ENCODE measurements around the gene CALHM6. TPM values are rescaled to one million over a fixed set of nuclear protein-coding genes. Genes with fewer than 3 reads are reported as not detected.

Gene CALHM6
- total RNA-seq, 1 donor from 2014 or later: not detected

DNA sequence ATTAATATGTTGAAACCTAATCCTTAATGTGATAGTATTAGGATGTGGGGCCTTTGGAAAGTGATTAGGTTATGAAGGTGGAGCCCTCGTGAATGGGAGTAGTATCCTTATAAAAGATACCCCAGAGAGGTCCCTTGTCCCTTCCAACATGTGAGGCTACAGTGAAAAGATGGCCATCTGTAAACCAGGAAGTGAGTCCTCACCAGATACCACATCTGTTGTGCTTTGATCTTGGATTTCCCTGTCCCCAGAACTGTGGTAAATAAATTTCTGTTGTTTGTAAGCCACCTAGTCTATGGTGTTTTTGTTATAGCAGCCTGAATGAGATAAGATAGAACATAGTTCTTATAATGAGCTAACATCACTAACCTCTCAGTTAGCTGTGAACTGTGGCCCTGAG is 16.6 kb upstream of the CALHM6 start:
- no peak for FAIRE-seq

DNA sequence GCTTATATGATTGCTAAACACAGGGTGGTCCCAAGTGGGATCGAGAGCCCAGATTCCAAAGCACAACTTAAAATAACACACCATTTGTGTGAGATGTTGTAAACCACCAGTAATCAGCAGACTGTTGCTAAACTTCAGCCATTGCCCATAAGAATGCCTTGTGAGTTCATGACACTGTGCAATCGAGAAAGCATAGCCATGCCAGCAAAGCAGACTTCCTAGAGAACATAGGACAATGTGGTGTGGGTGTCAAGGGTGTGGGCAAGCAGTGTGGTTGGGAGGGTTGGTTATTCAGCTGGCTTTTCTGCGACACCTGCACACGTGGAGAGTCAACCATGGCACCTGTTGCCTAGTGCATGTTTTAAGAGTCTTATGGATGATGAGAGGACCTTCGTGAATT is 16.1 kb upstream of the CALHM6 start:
- Histone ChIP-seq H4K20me1 (ENCODE audit: insufficient read depth, low read length) (no peaks in the 10 kb centered on the region), H3K36me3 (ENCODE audit: insufficient read depth, low read length) (no peaks in the 10 kb centered on the region), H3K4me2 (ENCODE audit: low read length) (no peak overlapping the region), H3K27ac (ENCODE audit: low read depth, low read length) (no peak overlapping the region), H3K9me3 (ENCODE audit: insufficient read depth, low read depth, low read length) (no peaks in the 10 kb centered on the region), H3K4me1 (ENCODE audit: insufficient read depth, low read length) (peaks cover 17% of the 10 kb centered on the region), H3K4me3 (ENCODE audit: insufficient read depth, low read depth, low read length) (no peak overlapping the region), H3K79me2 (ENCODE audit: insufficient read depth, low read length) (no peaks in the 10 kb centered on the region), H3K27me3 (ENCODE audit: insufficient read depth, low read length) (no peaks in the 10 kb centered on the region), H2AFZ (ENCODE audit: low read depth, low read length) (no peak overlapping the region), H3K9ac (ENCODE audit: low read length) (no peak overlapping the region)
- DNase-seq (ENCODE audit: low read depth): no peak
- H3K4me3 Mint-ChIP-seq (ENCODE audit: unreplicated experiment): no peak overlapping the region
- H3K27ac Mint-ChIP-seq (ENCODE audit: unreplicated experiment): no peak overlapping the region
- H3K27me3 Mint-ChIP-seq (ENCODE audit: low read depth, unreplicated experiment): no peaks in the 10 kb centered on the region
- no peaks in the 10 kb centered on the region for H3K36me3 Mint-ChIP-seq (ENCODE audit: low read depth, unreplicated experiment)
- no peak for FAIRE-seq
- TF ChIP-seq, protein P1, sequence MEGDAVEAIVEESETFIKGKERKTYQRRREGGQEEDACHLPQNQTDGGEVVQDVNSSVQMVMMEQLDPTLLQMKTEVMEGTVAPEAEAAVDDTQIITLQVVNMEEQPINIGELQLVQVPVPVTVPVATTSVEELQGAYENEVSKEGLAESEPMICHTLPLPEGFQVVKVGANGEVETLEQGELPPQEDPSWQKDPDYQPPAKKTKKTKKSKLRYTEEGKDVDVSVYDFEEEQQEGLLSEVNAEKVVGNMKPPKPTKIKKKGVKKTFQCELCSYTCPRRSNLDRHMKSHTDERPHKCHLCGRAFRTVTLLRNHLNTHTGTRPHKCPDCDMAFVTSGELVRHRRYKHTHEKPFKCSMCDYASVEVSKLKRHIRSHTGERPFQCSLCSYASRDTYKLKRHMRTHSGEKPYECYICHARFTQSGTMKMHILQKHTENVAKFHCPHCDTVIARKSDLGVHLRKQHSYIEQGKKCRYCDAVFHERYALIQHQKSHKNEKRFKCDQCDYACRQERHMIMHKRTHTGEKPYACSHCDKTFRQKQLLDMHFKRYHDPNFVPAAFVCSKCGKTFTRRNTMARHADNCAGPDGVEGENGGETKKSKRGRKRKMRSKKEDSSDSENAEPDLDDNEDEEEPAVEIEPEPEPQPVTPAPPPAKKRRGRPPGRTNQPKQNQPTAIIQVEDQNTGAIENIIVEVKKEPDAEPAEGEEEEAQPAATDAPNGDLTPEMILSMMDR (IDR thresholded peaks at IDR 0.05; ENCODE audit: insufficient read depth, low read depth, low read length): no peak
- TF ChIP-seq EZH2 (IDR thresholded peaks at IDR 0.05; ENCODE audit: insufficient read depth, low read length): no peak
- peaks cover 31% of the 10 kb centered on the region for H3K4me1 Mint-ChIP-seq (ENCODE audit: low read depth, unreplicated experiment)
- H3K9me3 Mint-ChIP-seq (ENCODE audit: unreplicated experiment): no peaks in the 10 kb centered on the region

More for the DNA sequence above, 16.6 kb upstream of the CALHM6 start:
- H2AFZ ChIP-seq (ENCODE audit: low read depth, low read length): no peak overlapping the region
- no peak overlapping the region for H3K4me2 ChIP-seq (ENCODE audit: low read length)
- no peak overlapping the region for H3K4me3 ChIP-seq (ENCODE audit: insufficient read depth, low read depth, low read length)
- H3K36me3 ChIP-seq (ENCODE audit: insufficient read depth, low read length): no peaks in the 10 kb centered on the region
- no peaks in the 10 kb centered on the region for H4K20me1 ChIP-seq (ENCODE audit: insufficient read depth, low read length)
- no peak overlapping the region for H3K27ac ChIP-seq (ENCODE audit: low read depth, low read length)
- no peaks in the 10 kb centered on the region for H3K9me3 ChIP-seq (ENCODE audit: insufficient read depth, low read depth, low read length)
- no peak for DNase-seq (ENCODE audit: low read depth)
- peaks cover 34% of the 10 kb centered on the region for H3K4me1 Mint-ChIP-seq (ENCODE audit: low read depth, unreplicated experiment)
- H3K79me2 ChIP-seq (ENCODE audit: insufficient read depth, low read length): no peaks in the 10 kb centered on the region
- H3K36me3 Mint-ChIP-seq (ENCODE audit: low read depth, unreplicated experiment): no peaks in the 10 kb centered on the region
- no peaks in the 10 kb centered on the region for H3K9me3 Mint-ChIP-seq (ENCODE audit: unreplicated experiment)
- H3K4me3 Mint-ChIP-seq (ENCODE audit: unreplicated experiment): no peak overlapping the region
- H3K27me3 Mint-ChIP-seq (ENCODE audit: low read depth, unreplicated experiment): no peaks in the 10 kb centered on the region
- TF ChIP-seq EZH2 (IDR thresholded peaks at IDR 0.05; ENCODE audit: insufficient read depth, low read length): no peak
- TF ChIP-seq, protein P1 (IDR thresholded peaks at IDR 0.05; ENCODE audit: insufficient read depth, low read depth, low read length): no peak
- H3K4me1 ChIP-seq (ENCODE audit: insufficient read depth, low read length): peaks cover 20% of the 10 kb centered on the region
- H3K27me3 ChIP-seq (ENCODE audit: insufficient read depth, low read length): no peaks in the 10 kb centered on the region
- no peak overlapping the region for H3K9ac ChIP-seq (ENCODE audit: low read length)
- no peak overlapping the region for H3K27ac Mint-ChIP-seq (ENCODE audit: unreplicated experiment)

DNA sequence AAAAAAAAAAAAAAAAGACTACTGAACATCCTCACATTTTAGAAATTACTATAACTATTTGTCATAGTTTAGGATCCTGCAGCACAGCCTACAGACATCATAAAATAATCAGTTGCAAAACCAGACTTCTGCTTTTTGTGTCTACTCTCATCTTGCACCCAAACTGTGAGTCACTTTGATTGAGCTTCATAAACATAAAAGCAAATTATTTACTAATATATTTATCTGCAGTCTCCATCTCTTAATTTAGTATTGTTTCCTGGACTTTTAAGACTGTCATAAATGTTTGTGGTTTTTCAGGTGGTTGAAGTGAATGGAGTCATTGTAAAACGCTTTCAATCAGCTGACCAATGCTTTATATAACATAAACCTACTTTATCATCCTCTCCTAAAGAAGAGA is 14.8 kb upstream of the CALHM6 start:
- Mint-ChIP-seq H3K27ac (ENCODE audit: unreplicated experiment) (peak overlapping the region; percentile 71), H3K4me1 (ENCODE audit: low read depth, unreplicated experiment) (peaks cover 38% of the 10 kb centered on the region), H3K36me3 (ENCODE audit: low read depth, unreplicated experiment) (no peaks in the 10 kb centered on the region), H3K4me3 (ENCODE audit: unreplicated experiment) (no peak overlapping the region), H3K9me3 (ENCODE audit: unreplicated experiment) (no peaks in the 10 kb centered on the region), H3K27me3 (ENCODE audit: low read depth, unreplicated experiment) (no peaks in the 10 kb centered on the region)
- TF ChIP-seq, protein P1 (IDR thresholded peaks at IDR 0.05; ENCODE audit: insufficient read depth, low read depth, low read length): no peak
- no peak for TF ChIP-seq EZH2 (IDR thresholded peaks at IDR 0.05; ENCODE audit: insufficient read depth, low read length)
- DNase-seq (ENCODE audit: low read depth) (peak; percentile 53), FAIRE-seq (no peak)
- H3K27ac ChIP-seq (ENCODE audit: low read depth, low read length): no peak overlapping the region
- H3K4me3 ChIP-seq (ENCODE audit: insufficient read depth, low read depth, low read length): no peak overlapping the region
- no peak overlapping the region for H3K9ac ChIP-seq (ENCODE audit: low read length)
- peaks cover 17% of the 10 kb centered on the region for H3K4me1 ChIP-seq (ENCODE audit: insufficient read depth, low read length)
- H3K36me3 ChIP-seq (ENCODE audit: insufficient read depth, low read length): no peaks in the 10 kb centered on the region
- no peaks in the 10 kb centered on the region for H3K79me2 ChIP-seq (ENCODE audit: insufficient read depth, low read length)
- no peak overlapping the region for H3K4me2 ChIP-seq (ENCODE audit: low read length)
- no peak overlapping the region for H2AFZ ChIP-seq (ENCODE audit: low read depth, low read length)
- no peaks in the 10 kb centered on the region for H3K27me3 ChIP-seq (ENCODE audit: insufficient read depth, low read length)
- H3K9me3 ChIP-seq (ENCODE audit: insufficient read depth, low read depth, low read length): no peaks in the 10 kb centered on the region
- no peaks in the 10 kb centered on the region for H4K20me1 ChIP-seq (ENCODE audit: insufficient read depth, low read length)
